Measurements from ENCODE around the gene FAS. TPM values are rescaled to one million over a fixed set of nuclear protein-coding genes. Genes with fewer than 3 reads are reported as not detected.
A peak's percentile ranks its signal among the peaks of the same experiment; 100 is the strongest.

Gene FAS
- total and polyA plus RNA-seq, 9 of the 15 experiments (the other 6 are each of a cell fraction or from before 2014, with no cell fraction given): 0.08 to 0.62 (median 0.37) TPM

- no peaks in the 10 kb centered on the region for H4K20me1 ChIP-seq (replicated peaks; ENCODE audit: control insufficient read depth, insufficient read depth, low read length)
- no peaks in the 10 kb centered on the region for H3K79me2 ChIP-seq (ENCODE audit: control insufficient read depth, insufficient read depth, low read length)
- no peak for TF ChIP-seq PURB (CRISPR knock-in tag; IDR thresholded peaks at IDR 0.05; ENCODE audit: low read depth)
- FAIRE-seq (no peak), DNase-seq (ENCODE audit: extremely low read depth in 1 of 4, low spot score in 3 of 4) (no peak), ATAC-seq (no peak)
- WGBS (ENCODE audit: insufficient coverage, low coverage, missing lambda C conversion rate): 33% methylated on average over 1 of the region's 3 CpGs
- POLR2A ChIA-PET: no interaction called here
- no peaks in the 10 kb centered on the region for H3K36me3 ChIP-seq (ENCODE audit: control insufficient read depth, insufficient read depth, low read length)
- H3K27me3 ChIP-seq (ENCODE audit: control insufficient read depth in 2 of 2, insufficient read depth in 2 of 2, low read length in 2 of 2): no peaks in the 10 kb centered on the region
- H3K4me2 ChIP-seq (ENCODE audit: insufficient read depth, low read length): no peak overlapping the region
- H3K9ac ChIP-seq (ENCODE audit: insufficient read depth in 1 of 2, low read depth in 2 of 2, low read length in 2 of 2): no peak overlapping the region
- no peaks in the 10 kb centered on the region for H3K9me3 ChIP-seq (replicated peaks; ENCODE audit: control insufficient read depth, insufficient read depth, low read depth, low read length)
- H3K9me1 ChIP-seq (ENCODE audit: control insufficient read depth, insufficient read depth, low read length): no peaks in the 10 kb centered on the region
- BruUV-seq (replicated peaks): no TSS peak
- no peak overlapping the region for H3K27ac ChIP-seq (ENCODE audit: extremely low read depth, low read depth, low read length)
- in situ Hi-C loops (cut with MboI) (no loop called here), intact Hi-C loops (cut with micrococcal nuclease) (no loop called here)
- H2AFZ ChIP-seq (ENCODE audit: low read depth, low read length): no peak overlapping the region
- no peak overlapping the region for H3K4me3 ChIP-seq
- CTCF ChIA-PET (ENCODE audit: low intra/inter-chr PET ratio): no interaction called here
- no peaks in the 10 kb centered on the region; a peak in 1 of 5 replicates for H3K4me1 ChIP-seq (replicated peaks in 1 of 2; ENCODE audit: control insufficient read depth in 2 of 2, insufficient read depth in 2 of 2, low read length in 2 of 2)
These were observed 16.6 kb upstream of the FAS start for GRCh38 chr10:88974012-88974411.

GRCh38 chr10:88974446-88975376, 15.9 kb upstream of the FAS start:
- peaks cover 0 to 2% of the 10 kb centered on the region in 2 experiments; a peak in 1 of 5 replicates for H3K4me1 ChIP-seq (replicated peaks in 1 of 2; ENCODE audit: control insufficient read depth in 2 of 2, insufficient read depth in 2 of 2, low read length in 2 of 2)
- peak overlapping the region; percentile 40 for H3K4me3 ChIP-seq
- H4K20me1 ChIP-seq (replicated peaks; ENCODE audit: control insufficient read depth, insufficient read depth, low read length): no peaks in the 10 kb centered on the region
- peak overlapping the region; percentile 54 for H3K27ac ChIP-seq (ENCODE audit: extremely low read depth, low read depth, low read length)
- ATAC-seq (peak; percentile 81), FAIRE-seq (no peak), DNase-seq (ENCODE audit: extremely low read depth in 1 of 4, low spot score in 3 of 4) (no peak)
- peak overlapping the region; percentile 81 for H2AFZ ChIP-seq (ENCODE audit: low read depth, low read length)
- no peaks in the 10 kb centered on the region for H3K9me3 ChIP-seq (replicated peaks; ENCODE audit: control insufficient read depth, insufficient read depth, low read depth, low read length)
- H3K9ac ChIP-seq (ENCODE audit: insufficient read depth in 1 of 2, low read depth in 2 of 2, low read length in 2 of 2): peak overlapping the region in 1 of 2 experiments; percentile 68; a peak in 2 of 4 replicates
- no peaks in the 10 kb centered on the region for H3K9me1 ChIP-seq (ENCODE audit: control insufficient read depth, insufficient read depth, low read length)
- no peaks in the 10 kb centered on the region for H3K79me2 ChIP-seq (ENCODE audit: control insufficient read depth, insufficient read depth, low read length)
- ChIA-PET POLR2A (interaction anchor here (1.0 kb wide), 1 partner anchor 16 kb away, joined by 4 read pairs; the partner anchor contains the start of gene FAS), CTCF (ENCODE audit: low intra/inter-chr PET ratio) (no interaction called here)
- in situ Hi-C loops (cut with MboI): no loop called here
- no TSS peak for BruUV-seq (replicated peaks)
- no peaks in the 10 kb centered on the region for H3K27me3 ChIP-seq (ENCODE audit: control insufficient read depth in 2 of 2, insufficient read depth in 2 of 2, low read length in 2 of 2)
- H3K36me3 ChIP-seq (ENCODE audit: control insufficient read depth, insufficient read depth, low read length): no peaks in the 10 kb centered on the region
- H3K4me2 ChIP-seq (ENCODE audit: insufficient read depth, low read length): peak overlapping the region; percentile 63
- 7% methylated on average over 7 of the region's 7 CpGs for WGBS (ENCODE audit: insufficient coverage, low coverage, missing lambda C conversion rate)
- intact Hi-C loops (cut with micrococcal nuclease): no loop called here
- TF ChIP-seq ATF2 (CRISPR knock-in tag; IDR thresholded peaks at IDR 0.05) (no peak), FOXM1 (IDR thresholded peaks at IDR 0.05; ENCODE audit: low read depth) (peak; percentile 66), FOXM1 (CRISPR knock-in tag; IDR thresholded peaks at IDR 0.05; ENCODE audit: low read depth) (no peak), CEBPZ (IDR thresholded peaks at IDR 0.05; ENCODE audit: borderline replicate concordance, low read depth, low read length) (no peak), ZNF384 (IDR thresholded peaks at IDR 0.05; ENCODE audit: low read depth, low read length) (peak; percentile 66), GTF2B (IDR thresholded peaks at IDR 0.05; ENCODE audit: extremely low read depth, insufficient read length) (no peak)

Data from K562 (cell line).